ENCODE results near the gene HOPX. TPM values are rescaled to one million over a fixed set of nuclear protein-coding genes. Genes with fewer than 3 reads are reported as not detected.
"Not testable (repeated sequence)": the region's sequence is repeated elsewhere in the genome, so short reads cannot be mapped to it uniquely, and the experiment has no call there.

The HOPX gene
- total RNA-seq, 1 donor from 2014 or later: 0.55 TPM

DNA sequence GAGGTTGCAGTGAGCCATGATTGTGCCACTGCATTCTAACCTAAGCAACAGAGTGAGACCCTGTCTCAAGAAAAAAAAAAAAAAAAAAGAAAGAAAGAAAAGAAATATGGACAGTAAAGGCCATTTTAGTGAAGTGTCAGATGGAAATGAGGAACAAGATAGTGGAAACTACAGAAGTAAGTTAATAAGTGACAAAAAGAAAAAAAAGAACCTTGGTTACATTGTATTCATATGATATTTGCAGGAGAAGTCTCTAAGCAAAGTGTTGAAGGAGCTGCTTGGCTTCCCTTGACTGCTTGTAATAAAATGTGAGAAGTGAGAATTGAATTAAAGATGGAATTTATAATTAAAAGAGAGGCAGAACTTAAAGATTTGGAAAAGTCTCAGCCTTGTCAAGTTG, 73.2 kb downstream of the HOPX start:
- Mint-ChIP-seq H3K27me3 (peaks cover 23% of the 10 kb centered on the region), H3K9me3 (ENCODE audit: low read depth) (no peaks in the 10 kb centered on the region), H3K4me1 (ENCODE audit: low read depth) (peaks cover 8% of the 10 kb centered on the region), H3K27ac (no peak overlapping the region), H3K36me3 (ENCODE audit: insufficient read depth) (no peaks in the 10 kb centered on the region), H3K4me3 (ENCODE audit: low read depth) (no peak overlapping the region)
- TF ChIP-seq, protein P1, sequence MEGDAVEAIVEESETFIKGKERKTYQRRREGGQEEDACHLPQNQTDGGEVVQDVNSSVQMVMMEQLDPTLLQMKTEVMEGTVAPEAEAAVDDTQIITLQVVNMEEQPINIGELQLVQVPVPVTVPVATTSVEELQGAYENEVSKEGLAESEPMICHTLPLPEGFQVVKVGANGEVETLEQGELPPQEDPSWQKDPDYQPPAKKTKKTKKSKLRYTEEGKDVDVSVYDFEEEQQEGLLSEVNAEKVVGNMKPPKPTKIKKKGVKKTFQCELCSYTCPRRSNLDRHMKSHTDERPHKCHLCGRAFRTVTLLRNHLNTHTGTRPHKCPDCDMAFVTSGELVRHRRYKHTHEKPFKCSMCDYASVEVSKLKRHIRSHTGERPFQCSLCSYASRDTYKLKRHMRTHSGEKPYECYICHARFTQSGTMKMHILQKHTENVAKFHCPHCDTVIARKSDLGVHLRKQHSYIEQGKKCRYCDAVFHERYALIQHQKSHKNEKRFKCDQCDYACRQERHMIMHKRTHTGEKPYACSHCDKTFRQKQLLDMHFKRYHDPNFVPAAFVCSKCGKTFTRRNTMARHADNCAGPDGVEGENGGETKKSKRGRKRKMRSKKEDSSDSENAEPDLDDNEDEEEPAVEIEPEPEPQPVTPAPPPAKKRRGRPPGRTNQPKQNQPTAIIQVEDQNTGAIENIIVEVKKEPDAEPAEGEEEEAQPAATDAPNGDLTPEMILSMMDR (IDR thresholded peaks at IDR 0.05; ENCODE audit: unreplicated experiment): no peak
- DNase-seq (ENCODE audit: low spot score, unreplicated experiment): no peak

DNA sequence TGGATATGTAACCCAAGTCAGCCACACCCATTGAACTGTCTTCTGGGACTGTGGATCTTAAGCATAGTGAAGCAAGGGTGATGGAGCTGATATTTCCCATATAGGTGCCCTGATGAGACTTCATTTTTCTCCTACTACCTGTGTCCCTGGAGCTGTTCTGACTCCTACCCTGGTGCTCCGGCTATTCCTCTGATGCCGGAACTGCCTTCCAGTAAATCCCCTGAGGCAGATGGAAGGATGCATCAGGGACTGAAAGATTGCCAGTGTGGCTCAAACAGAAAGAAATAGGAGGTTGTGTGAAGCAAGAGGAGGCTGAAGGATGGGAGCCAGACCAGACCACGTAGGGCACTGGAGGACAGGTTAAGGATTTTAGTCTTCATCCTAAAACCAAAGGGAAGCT, 74.7 kb downstream of the HOPX start:
- Mint-ChIP-seq H3K4me1 (ENCODE audit: low read depth) (peaks cover 8% of the 10 kb centered on the region), H3K27ac (no peak overlapping the region), H3K9me3 (ENCODE audit: low read depth) (no peaks in the 10 kb centered on the region), H3K4me3 (ENCODE audit: low read depth) (no peak overlapping the region), H3K36me3 (ENCODE audit: insufficient read depth) (no peaks in the 10 kb centered on the region), H3K27me3 (peaks cover 23% of the 10 kb centered on the region)
- TF ChIP-seq, protein P1 (IDR thresholded peaks at IDR 0.05; ENCODE audit: unreplicated experiment): no peak
- no peak for DNase-seq (ENCODE audit: low spot score, unreplicated experiment)

DNA sequence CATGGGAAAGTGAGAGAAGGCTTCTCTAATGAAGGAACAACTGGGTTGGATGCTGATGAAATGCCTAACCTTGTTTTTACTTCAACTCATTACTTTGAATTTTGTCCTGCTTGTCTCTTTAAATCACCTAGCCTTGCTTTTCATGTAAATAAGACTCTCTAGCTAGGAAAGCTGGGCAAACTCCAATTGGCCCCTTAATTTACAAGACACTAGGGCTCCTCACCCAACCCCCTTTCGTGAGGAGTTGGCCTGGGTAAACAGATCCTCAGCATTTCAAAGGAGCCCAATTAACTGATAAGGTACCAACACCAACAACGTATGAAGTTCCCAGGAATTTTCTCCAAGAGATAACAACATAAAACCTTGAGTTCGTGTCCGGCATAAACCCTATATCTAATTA, 75.6 kb downstream of the HOPX start:
- not testable (repeated sequence) for H3K4me3 Mint-ChIP-seq (ENCODE audit: low read depth); DNase-seq (ENCODE audit: low spot score, unreplicated experiment); H3K27ac Mint-ChIP-seq; H3K36me3 Mint-ChIP-seq (ENCODE audit: insufficient read depth); H3K4me1 Mint-ChIP-seq (ENCODE audit: low read depth); H3K9me3 Mint-ChIP-seq (ENCODE audit: low read depth)
- peaks cover 23% of the 10 kb centered on the region for H3K27me3 Mint-ChIP-seq

DNA sequence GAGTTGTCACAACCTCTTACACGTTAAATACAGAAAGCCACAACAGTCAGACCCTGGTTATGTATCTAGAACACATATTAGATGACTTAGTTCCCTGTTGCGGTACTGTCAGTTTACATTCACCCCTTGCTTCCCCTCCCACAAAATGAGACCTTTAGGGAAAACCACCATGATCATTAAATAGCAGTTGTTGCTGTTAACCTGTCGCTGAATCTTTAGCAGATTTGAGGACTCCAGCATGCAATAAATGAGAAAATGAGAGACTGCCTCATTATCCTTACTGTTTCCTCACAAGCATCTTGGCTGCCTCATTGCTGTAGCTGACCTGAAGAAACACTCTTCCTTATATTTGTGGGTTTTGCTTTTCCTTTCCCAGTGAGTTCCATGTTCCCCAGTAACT, 77.8 kb downstream of the HOPX start:
- H3K27ac Mint-ChIP-seq: no peak overlapping the region
- H3K36me3 Mint-ChIP-seq (ENCODE audit: insufficient read depth): no peaks in the 10 kb centered on the region
- peaks cover 23% of the 10 kb centered on the region for H3K27me3 Mint-ChIP-seq
- no peaks in the 10 kb centered on the region for H3K9me3 Mint-ChIP-seq (ENCODE audit: low read depth)
- no peak overlapping the region for H3K4me3 Mint-ChIP-seq (ENCODE audit: low read depth)
- H3K4me1 Mint-ChIP-seq (ENCODE audit: low read depth): peaks cover 8% of the 10 kb centered on the region
- DNase-seq (ENCODE audit: low spot score, unreplicated experiment): no peak
- TF ChIP-seq, protein P1 (IDR thresholded peaks at IDR 0.05; ENCODE audit: unreplicated experiment): no peak

Other genes with a start within 250 kb of the HOPX start
- gene PPAT, start 245.7 kb downstream of the HOPX start, total RNA-seq: 23.5 and 24.4 TPM in 2 replicates
- gene PAICS, start 245.0 kb downstream of the HOPX start, total RNA-seq: 131 and 138 TPM in 2 replicates
- 119 and 120 TPM in 2 replicates for gene SRP72, start 213.7 kb downstream of the HOPX start, total RNA-seq
- gene ARL9, start 175.5 kb downstream of the HOPX start, total RNA-seq: 0.19 and 0.38 TPM in 2 replicates
- not detected in 2 replicates for gene SPINK2, start 140.4 kb upstream of the HOPX start, total RNA-seq
- 92.0 and 95.7 TPM in 2 replicates for gene REST, start 226.6 kb upstream of the HOPX start, total RNA-seq

All from progenitor cell of endocrine pancreas (in vitro differentiated cells).